Measurements from ENCODE around the gene MUC7. TPM values are rescaled to one million over a fixed set of nuclear protein-coding genes. Genes with fewer than 3 reads are reported as not detected.

The MUC7 gene
- total RNA-seq, 1 experiment from 2014 or later = not detected

GRCh38 chr4:70505151-70505748 lies 33.3 kb downstream of the MUC7 start:
- Histone ChIP-seq H4K20me1 (ENCODE audit: insufficient read depth) (no peaks in the 10 kb centered on the region), H3K27me3 (ENCODE audit: insufficient read depth, low read length) (no peaks in the 10 kb centered on the region), H3K27ac (ENCODE audit: low read depth, low read length) (no peak overlapping the region), H3K9me2 (ENCODE audit: insufficient read depth) (no peaks in the 10 kb centered on the region), H2AFZ (ENCODE audit: low read depth, low read length, poor library complexity, severe bottlenecking) (peak overlapping the region; percentile 44), H3K4me3 (replicated peaks in 1 of 2; ENCODE audit: low read depth in 1 of 2, low read length in 2 of 2) (no peak overlapping the region), H3K9ac (ENCODE audit: low read length) (no peak overlapping the region), H3K9me3 (ENCODE audit: control insufficient read depth in 1 of 2, insufficient read depth in 1 of 2, low read depth in 1 of 2, low read length in 2 of 2) (no peaks in the 10 kb centered on the region), H3K4me1 (ENCODE audit: control insufficient read depth in 1 of 2, insufficient read depth in 2 of 2, low read length in 2 of 2) (no peaks in the 10 kb centered on the region), H3K4me2 (ENCODE audit: low read length) (no peak overlapping the region), H3K36me3 (ENCODE audit: control insufficient read depth in 1 of 2, insufficient read depth in 2 of 2, low read length in 2 of 2) (no peaks in the 10 kb centered on the region), H3K79me2 (ENCODE audit: insufficient read depth, low read length) (no peaks in the 10 kb centered on the region)
- TF ChIP-seq EZH2phosphoT487 (IDR thresholded peaks at IDR 0.05; ENCODE audit: borderline replicate concordance) (no peak), ZBTB33 (IDR thresholded peaks at IDR 0.05; ENCODE audit: extremely low read depth, insufficient replicate concordance, low read length) (no peak), ELF1 (IDR thresholded peaks at IDR 0.05; ENCODE audit: borderline replicate concordance, low read depth) (no peak), TCF7L2 (IDR thresholded peaks at IDR 0.05; ENCODE audit: borderline replicate concordance, extremely low read depth, insufficient read depth, insufficient read length) (no peak), REST (IDR thresholded peaks at IDR 0.05; ENCODE audit: low read depth) (no peak), MAX (IDR thresholded peaks at IDR 0.05) (no peak), ZFX (IDR thresholded peaks at IDR 0.05) (no peak), CEBPB (IDR thresholded peaks at IDR 0.05; ENCODE audit: low read depth) (no peak), RAD21 (IDR thresholded peaks at IDR 0.05; ENCODE audit: low read depth) (peak; percentile 87), CBX3 (IDR thresholded peaks at IDR 0.05; ENCODE audit: low read depth) (no peak), CTCF (IDR thresholded peaks at IDR 0.05 in 2 of 3, conservative IDR thresholded peaks at IDR 0.05 in 1 of 3; ENCODE audit: borderline replicate concordance in 1 of 3, insufficient read depth in 1 of 3, low read depth in 2 of 3, low read length in 2 of 3) (peak; percentile 63 to 97 (median 97))
- peak; percentile 93 for ATAC-seq
- intact Hi-C loops (cut with micrococcal nuclease) = loop anchor here (2.0 to 10.0 kb wide), 5 partner anchors 54 to 816 kb away; no protein-coding TSS in a partner anchor
- peak; percentile 42 for DNase-seq (ENCODE audit: low read depth, low spot score)
- ChIA-PET POLR2A (no interaction called here), CTCF (interaction anchor here (1.6 kb wide), 1 partner anchor 54 kb away, joined by 7 read pairs; no protein-coding TSS in a partner anchor), RAD21 (ENCODE audit: low non-redundant PET in 1 of 2, low total read pairs in 2 of 2, uncharacterized antibody in 2 of 2, unreplicated experiment in 2 of 2) (no interaction called here)
- BruUV-seq (replicated peaks) = no TSS peak

All from HCT116 (cell line).